ENCODE data around the gene EXOC4.

EXOC4 gene

DNA sequence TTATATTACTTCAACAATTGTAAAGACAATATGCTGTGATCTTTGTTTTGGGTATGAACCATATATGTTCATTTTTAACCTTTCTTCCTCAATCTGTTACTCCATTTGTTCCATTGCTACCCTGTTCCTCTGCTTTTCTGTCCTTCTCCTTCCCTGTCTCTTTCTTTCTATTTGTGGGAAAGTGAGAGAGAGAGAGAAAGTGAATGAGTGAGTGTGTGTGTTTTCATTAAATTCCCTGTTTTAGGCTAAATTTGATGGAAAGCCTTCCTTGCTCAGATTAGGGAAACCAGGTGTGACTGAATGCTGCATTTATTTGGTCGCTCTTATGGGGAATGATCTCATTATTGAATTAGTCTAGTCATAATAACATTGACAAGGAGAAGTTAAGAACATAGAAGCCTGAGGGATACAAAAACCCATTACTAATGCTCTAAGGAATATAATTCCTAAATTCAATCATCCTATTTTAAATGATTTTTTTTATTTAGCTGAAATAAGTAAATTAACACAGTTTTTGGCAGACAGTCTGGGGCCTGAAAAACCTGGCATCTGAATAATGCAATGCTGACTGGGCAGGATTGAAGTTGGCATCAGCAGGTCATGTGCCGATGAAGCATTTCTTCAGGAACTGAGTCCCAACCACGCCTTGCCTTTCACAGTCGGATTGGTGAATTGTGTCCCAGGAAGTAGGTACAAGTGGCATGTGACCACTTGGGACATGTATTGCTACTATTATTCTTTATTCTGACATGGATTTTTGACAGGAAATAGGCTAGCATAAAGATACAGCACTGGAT is 756.6 kb downstream of the EXOC4 start:
- in situ Hi-C loops (cut with HindIII; ENCODE audit: low sequenced_read_pairs) = no loop called here

DNA sequence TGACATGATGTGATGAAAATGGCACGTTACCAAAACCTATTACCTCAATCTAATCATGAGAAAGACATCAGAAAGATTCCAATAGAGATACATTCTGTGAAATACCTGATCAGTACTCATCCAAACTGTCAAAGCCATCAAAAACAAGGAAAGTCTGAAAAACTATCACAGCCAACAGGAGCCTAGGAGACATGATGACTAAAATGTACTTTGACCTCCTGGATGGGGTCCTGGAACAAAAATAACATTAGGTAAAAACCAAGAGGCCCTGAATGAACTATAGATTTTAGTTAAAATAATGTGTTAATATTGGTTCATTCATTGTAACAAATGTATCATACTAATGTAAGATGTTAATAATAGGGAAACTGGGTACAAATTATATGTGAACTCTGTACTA is 760.4 kb downstream of the EXOC4 start:
- in situ Hi-C loops (cut with HindIII; ENCODE audit: low sequenced_read_pairs) = no loop called here

DNA sequence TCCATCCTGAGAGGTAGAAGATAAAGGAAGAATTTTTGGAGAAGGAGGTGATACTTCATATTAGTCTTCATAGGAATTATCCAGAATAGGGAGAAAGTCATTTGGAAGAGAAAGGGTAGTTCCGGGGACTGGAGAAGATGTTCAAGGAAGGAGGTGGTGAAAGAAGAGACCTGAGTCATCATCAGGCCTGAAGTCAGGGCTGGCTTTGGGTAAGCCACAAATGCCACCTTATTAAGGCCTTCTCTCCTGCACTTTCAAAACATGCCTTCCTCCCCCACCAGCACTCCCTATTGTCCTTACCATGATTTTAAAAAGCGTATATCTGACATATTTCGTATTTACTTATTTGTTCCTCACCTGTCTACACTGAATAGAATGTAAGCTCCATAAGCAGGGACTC is 762.1 kb downstream of the EXOC4 start:
- in situ Hi-C loops (cut with HindIII; ENCODE audit: low sequenced_read_pairs) = no loop called here

DNA sequence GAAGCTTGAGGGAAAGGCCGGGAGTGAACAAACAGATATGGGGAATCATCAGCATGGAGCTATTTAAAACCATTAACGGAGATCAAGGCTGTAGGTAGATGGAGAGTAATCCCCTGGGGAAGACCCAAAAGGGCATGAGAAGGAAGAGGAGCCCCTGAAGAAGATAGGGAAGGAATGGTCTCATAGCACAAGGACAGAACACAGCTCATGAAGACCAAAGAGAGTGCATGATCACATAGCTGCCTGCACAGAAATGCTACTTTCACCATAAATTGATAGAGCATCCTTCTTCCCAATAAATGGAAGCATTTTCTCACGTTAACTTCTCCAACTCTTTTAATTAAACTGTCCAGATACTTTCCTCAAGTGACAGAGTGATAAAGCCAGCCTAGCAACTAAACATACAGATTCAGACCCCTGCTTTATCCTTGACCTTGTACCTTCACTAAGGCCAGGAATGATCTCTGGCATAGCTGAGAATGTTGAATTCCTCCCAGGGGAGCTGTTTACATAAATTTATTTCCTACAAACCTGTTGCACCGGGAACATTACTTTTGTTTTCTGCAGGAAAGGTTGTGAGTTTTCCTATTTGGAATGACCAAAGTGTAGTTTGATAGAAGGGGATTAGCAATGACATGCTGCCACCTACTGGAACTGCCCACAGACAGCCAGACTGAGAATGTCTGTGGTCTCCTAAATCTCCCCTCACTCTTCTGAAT is 763.5 kb downstream of the EXOC4 start:
- in situ Hi-C loops (cut with HindIII; ENCODE audit: low sequenced_read_pairs) = no loop called here

- in situ Hi-C loops (cut with HindIII; ENCODE audit: low sequenced_read_pairs) = no loop called here
Observed at GRCh38 chr7:134016942-134017303, 764.0 kb downstream of the EXOC4 start.

DNA sequence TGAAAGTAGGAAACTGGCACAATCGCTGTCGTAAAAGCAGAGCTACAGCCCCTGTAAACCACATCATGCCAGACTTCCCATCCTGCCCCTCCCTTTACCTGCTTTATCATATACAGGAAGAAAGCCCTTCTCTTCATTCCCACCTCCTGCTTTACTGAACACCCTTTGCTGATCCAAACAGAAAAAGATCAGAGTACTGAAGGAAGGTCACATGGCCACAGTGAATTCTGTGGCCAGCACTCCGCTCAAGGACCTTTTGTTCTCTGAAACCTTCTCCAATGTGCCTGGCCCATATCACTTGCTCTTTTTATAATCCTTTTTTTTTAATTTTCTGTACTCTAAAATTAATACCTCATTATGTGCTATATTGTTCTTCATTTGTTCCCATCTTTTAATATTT is 765.4 kb downstream of the EXOC4 start:
- in situ Hi-C loops (cut with HindIII; ENCODE audit: low sequenced_read_pairs) = no loop called here

- in situ Hi-C loops (cut with HindIII; ENCODE audit: low sequenced_read_pairs) = no loop called here
Observed at GRCh38 chr7:134019251-134019650, 766.4 kb downstream of the EXOC4 start.

DNA sequence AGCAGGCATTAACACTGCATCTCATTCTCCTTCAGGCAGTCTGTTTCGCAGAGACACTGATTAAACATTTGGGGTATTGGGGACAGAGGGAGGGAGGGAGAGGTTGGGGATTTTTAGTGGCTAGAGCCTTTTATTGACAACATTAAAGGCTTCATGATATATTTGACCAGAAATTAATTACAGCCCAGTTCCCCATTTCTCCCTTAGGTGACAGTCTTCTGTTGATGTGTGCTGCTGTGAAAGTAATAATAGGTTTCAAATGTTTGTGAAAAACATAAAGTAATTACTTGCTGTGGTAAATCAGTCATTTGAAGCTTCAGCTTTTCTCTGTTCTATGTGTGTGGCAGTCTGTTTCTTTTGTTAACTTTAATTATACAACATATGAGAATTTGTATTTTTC is 769.0 kb downstream of the EXOC4 start:
- in situ Hi-C loops (cut with HindIII; ENCODE audit: low sequenced_read_pairs) = no loop called here

DNA sequence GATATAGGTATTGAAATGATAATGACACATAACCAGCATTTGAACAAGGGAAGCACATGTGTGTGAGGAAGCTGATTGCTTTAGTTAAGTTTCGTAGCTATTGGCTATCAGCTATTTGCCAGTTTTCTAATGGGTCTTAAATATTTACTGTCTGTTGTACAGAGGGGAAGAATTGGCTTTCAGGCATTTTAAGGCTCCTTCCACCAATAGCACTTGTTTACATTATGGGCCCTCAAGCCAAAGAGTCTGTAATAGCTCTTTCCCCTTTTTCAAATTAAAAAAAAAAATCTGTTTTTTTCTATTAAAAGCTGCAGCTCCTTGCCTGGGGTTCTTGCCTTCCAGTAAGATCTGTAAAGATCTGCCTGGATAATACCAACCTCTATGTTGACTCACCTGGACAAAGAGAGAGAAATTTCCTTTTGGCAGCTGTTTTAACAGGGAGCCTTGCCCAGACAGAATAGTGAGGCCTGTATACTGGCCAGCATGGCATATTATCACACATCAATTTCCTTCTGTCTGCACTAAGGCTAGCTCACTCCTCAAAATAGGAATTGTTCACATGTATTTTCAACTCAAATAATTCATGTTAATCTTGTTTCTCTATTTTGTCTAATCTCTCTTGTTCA is 769.5 kb downstream of the EXOC4 start:
- in situ Hi-C loops (cut with HindIII; ENCODE audit: low sequenced_read_pairs) = no loop called here

- in situ Hi-C loops (cut with HindIII; ENCODE audit: low sequenced_read_pairs) = no loop called here
Observed at GRCh38 chr7:134024739-134025138, 771.9 kb downstream of the EXOC4 start.

DNA sequence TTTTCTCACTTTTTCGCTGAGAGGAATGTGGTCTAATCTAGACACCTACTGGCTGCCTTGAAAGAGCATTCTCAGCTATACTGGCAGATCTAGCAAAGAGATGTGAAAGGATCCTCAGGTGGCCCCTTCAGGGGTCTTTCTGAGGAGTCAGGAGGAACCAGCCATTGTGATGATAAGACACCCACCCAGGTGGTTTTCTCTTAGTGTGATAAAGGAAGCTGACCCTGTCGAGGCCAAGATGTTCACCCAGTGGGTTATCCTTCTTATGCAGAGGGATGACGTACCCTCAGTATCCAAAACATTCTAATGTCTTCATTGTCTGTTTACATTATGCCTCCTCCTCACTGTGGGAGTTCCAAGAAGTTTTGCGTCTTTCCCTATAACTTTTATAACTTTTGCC is 776.0 kb downstream of the EXOC4 start:
- in situ Hi-C loops (cut with HindIII; ENCODE audit: low sequenced_read_pairs) = no loop called here

- in situ Hi-C loops (cut with HindIII; ENCODE audit: low sequenced_read_pairs) = no loop called here
Observed at GRCh38 chr7:134029743-134030142, 776.9 kb downstream of the EXOC4 start.

DNA sequence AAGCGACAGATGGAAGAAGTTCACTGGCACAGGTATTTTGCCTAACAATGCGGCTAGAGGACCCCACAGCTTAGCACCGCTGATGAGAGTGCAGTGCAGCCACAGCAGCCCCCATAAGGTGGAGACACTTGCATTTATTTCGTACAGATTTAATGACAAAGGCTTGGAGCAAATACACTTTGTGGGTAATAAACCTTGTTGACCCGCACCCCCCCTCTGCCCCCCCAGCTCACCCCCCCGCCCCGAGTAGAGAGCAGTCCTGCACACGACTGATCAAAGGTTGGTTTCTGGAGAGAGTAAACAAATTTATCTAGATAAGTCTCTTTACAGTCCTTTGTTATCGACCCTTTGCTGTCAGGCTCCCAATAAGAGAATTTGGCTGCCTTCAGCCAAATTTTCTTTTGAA is 777.6 kb downstream of the EXOC4 start:
- in situ Hi-C loops (cut with HindIII; ENCODE audit: low sequenced_read_pairs) = no loop called here

DNA sequence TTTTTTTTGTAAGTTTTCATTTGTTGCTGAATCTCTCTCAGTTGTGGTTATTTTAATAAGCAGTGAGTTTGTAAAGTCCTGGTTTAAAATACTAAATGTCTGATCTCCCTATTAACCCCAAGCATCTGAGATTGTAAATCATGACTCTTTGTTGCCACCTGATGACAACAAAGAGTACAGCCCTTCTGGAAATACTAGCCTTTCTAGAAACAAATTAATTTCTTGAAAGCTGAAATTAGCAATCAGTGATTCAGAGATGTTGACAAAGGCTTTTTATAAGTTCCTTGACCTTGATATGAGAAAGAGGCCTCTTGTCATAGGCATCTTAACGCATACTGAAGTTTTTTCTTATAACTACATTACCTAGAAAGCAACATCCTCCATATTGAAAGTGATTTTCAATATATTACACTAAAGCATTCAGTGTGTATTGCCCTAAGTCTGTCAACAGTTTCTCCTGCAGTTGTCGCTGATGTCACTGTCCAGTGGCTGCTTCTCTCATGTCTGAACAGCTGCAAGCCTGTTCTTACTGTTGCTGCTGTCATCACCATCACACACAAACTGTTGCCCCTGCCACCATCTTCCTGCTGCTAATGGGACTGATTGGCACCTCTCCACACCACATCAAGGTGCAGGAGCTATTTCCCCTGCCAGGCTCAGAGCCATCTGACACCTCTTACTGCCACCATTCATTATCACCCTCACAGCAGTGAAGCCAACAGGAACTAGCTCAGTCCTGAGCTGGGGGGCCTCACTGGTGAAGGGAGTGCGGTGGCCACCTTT is 779.1 kb downstream of the EXOC4 start:
- in situ Hi-C loops (cut with HindIII; ENCODE audit: low sequenced_read_pairs) = no loop called here

- in situ Hi-C loops (cut with HindIII; ENCODE audit: low sequenced_read_pairs) = no loop called here
Observed at GRCh38 chr7:134034652-134035051, 781.8 kb downstream of the EXOC4 start.

GRCh38 chr7:134037991-134038390 is 785.1 kb downstream of the EXOC4 start:
- in situ Hi-C loops (cut with HindIII; ENCODE audit: low sequenced_read_pairs) = no loop called here

GRCh38 chr7:134040988-134041387 is 788.1 kb downstream of the EXOC4 start:
- in situ Hi-C loops (cut with HindIII; ENCODE audit: low sequenced_read_pairs) = no loop called here

DNA sequence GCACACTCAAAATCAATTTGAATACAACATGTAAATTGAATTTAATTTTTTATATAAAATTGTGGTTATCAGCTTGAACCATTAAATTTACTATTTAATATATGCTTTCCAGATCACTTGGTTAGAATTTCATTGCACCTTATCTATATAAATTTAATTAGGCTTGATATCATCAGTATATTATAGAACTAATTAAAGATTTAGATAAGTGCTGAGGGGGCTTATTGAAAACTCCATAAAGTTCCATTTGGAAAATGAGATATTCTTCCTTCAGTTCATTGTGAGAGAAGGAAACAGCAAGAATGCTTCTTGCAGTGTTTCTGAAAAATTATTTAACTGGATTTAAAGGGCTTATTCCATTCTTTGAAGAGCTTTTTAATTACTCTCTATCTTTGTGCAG is 788.6 kb downstream of the EXOC4 start:
- in situ Hi-C loops (cut with HindIII; ENCODE audit: low sequenced_read_pairs) = no loop called here

- in situ Hi-C loops (cut with HindIII; ENCODE audit: low sequenced_read_pairs) = no loop called here
Observed at GRCh38 chr7:134042307-134042706, 789.4 kb downstream of the EXOC4 start.

- in situ Hi-C loops (cut with HindIII; ENCODE audit: low sequenced_read_pairs) = no loop called here
Observed at GRCh38 chr7:134044682-134045081, 791.8 kb downstream of the EXOC4 start.

DNA sequence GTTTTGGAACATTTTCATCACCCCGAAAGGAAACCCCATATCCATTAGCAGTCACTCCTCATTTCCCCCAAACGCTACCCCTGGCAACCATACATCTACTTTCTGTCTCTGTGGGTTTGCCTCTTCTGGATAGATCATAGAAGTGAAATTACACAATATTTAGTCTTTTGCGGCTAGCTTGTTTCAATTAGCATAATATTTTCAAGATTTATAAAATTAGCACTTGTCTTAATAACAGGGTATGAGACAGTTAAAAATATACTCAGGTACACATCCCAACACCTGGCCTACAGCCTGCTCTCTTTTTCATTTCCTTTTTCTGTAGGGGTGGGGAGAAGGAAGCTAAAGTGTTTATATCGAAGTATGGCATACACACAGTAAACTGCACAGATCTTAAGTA is 792.8 kb downstream of the EXOC4 start:
- in situ Hi-C loops (cut with HindIII; ENCODE audit: low sequenced_read_pairs) = no loop called here

All from endothelial cell of hepatic sinusoid (primary cell).